Measurements from ENCODE around the gene TBKBP1. TPM values are rescaled to one million over a fixed set of nuclear protein-coding genes. Genes with fewer than 3 reads are reported as not detected.

Gene TBKBP1
- total and polyA plus RNA-seq, 9 of the 15 experiments (the other 6 are each of a cell fraction or from before 2014, with no cell fraction given) = 0.03 to 15.6 (median 6.8) TPM

DNA sequence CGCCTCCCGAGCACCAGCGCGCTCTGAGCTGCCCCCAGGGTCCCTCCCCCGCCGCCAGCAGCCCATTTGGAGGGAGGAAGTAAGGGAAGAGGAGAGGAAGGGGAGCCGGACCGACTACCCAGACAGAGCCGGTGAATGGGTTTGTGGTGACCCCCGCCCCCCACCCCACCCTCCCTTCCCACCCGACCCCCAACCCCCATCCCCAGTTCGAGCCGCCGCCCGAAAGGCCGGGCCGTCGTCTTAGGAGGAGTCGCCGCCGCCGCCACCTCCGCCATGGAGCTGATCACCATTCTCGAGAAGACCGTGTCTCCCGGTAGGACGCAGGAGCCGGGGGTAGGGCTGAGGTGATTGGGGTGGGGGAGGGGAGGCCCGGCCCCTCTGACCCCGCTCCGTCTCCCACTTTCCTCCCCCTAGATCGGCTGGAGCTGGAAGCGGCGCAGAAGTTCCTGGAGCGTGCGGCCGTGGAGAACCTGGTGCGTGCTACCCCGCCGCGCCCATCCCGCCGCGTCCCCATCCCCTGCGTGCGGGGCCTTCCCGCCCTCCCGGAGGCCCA is 43.9 kb upstream of the TBKBP1 start (continued):
- TF ChIP-seq TAF1 (IDR thresholded peaks at IDR 0.05; ENCODE audit: control insufficient read depth, extremely low read depth, insufficient read depth, low read length, severe bottlenecking) (peak; percentile 96), MAFF (IDR thresholded peaks at IDR 0.05; ENCODE audit: low read length) (no peak), HDAC1 (IDR thresholded peaks at IDR 0.05) (no peak), RFX7 (CRISPR knock-in tag; IDR thresholded peaks at IDR 0.05) (no peak), CBFA2T3 (IDR thresholded peaks at IDR 0.05) (no peak), PRPF4 (IDR thresholded peaks at IDR 0.05; ENCODE audit: insufficient read depth, low read depth, low read length, poor library complexity, severe bottlenecking) (peak; percentile 83), SPI1 (IDR thresholded peaks at IDR 0.05; ENCODE audit: borderline replicate concordance, low read depth, low read length) (peak; percentile 67; the same call in 1 of the 2 replicates), NCOR1 (IDR thresholded peaks at IDR 0.05) (peak; percentile 12; the same call in 1 of the 2 replicates), MCM3 (IDR thresholded peaks at IDR 0.05) (no peak), GATAD2A (IDR thresholded peaks at IDR 0.05) (0 out of 2 replicates have a peak, but pooled peaks have one; percentile 68), SREBF1 (IDR thresholded peaks at IDR 0.05; ENCODE audit: borderline replicate concordance, low read depth, low read length) (no peak), ZFX (CRISPR knock-in tag; IDR thresholded peaks at IDR 0.05) (peak; percentile 48)
- TF ChIP-seq, protein P1, sequence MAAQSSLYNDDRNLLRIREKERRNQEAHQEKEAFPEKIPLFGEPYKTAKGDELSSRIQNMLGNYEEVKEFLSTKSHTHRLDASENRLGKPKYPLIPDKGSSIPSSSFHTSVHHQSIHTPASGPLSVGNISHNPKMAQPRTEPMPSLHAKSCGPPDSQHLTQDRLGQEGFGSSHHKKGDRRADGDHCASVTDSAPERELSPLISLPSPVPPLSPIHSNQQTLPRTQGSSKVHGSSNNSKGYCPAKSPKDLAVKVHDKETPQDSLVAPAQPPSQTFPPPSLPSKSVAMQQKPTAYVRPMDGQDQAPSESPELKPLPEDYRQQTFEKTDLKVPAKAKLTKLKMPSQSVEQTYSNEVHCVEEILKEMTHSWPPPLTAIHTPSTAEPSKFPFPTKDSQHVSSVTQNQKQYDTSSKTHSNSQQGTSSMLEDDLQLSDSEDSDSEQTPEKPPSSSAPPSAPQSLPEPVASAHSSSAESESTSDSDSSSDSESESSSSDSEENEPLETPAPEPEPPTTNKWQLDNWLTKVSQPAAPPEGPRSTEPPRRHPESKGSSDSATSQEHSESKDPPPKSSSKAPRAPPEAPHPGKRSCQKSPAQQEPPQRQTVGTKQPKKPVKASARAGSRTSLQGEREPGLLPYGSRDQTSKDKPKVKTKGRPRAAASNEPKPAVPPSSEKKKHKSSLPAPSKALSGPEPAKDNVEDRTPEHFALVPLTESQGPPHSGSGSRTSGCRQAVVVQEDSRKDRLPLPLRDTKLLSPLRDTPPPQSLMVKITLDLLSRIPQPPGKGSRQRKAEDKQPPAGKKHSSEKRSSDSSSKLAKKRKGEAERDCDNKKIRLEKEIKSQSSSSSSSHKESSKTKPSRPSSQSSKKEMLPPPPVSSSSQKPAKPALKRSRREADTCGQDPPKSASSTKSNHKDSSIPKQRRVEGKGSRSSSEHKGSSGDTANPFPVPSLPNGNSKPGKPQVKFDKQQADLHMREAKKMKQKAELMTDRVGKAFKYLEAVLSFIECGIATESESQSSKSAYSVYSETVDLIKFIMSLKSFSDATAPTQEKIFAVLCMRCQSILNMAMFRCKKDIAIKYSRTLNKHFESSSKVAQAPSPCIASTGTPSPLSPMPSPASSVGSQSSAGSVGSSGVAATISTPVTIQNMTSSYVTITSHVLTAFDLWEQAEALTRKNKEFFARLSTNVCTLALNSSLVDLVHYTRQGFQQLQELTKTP (IDR thresholded peaks at IDR 0.05; ENCODE audit: low read depth in 1 of 2, partially characterized antibody in 2 of 2) = no peak
- TF ChIP-seq, protein P2, sequence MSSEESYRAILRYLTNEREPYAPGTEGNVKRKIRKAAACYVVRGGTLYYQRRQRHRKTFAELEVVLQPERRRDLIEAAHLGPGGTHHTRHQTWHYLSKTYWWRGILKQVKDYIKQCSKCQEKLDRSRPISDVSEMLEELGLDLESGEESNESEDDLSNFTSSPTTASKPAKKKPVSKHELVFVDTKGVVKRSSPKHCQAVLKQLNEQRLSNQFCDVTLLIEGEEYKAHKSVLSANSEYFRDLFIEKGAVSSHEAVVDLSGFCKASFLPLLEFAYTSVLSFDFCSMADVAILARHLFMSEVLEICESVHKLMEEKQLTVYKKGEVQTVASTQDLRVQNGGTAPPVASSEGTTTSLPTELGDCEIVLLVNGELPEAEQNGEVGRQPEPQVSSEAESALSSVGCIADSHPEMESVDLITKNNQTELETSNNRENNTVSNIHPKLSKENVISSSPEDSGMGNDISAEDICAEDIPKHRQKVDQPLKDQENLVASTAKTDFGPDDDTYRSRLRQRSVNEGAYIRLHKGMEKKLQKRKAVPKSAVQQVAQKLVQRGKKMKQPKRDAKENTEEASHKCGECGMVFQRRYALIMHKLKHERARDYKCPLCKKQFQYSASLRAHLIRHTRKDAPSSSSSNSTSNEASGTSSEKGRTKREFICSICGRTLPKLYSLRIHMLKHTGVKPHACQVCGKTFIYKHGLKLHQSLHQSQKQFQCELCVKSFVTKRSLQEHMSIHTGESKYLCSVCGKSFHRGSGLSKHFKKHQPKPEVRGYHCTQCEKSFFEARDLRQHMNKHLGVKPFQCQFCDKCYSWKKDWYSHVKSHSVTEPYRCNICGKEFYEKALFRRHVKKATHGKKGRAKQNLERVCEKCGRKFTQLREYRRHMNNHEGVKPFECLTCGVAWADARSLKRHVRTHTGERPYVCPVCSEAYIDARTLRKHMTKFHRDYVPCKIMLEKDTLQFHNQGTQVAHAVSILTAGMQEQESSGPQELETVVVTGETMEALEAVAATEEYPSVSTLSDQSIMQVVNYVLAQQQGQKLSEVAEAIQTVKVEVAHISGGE (CRISPR knock-in tag; IDR thresholded peaks at IDR 0.05) = peak in 1 of 3 experiments; percentile 65; a peak in 1 of 6 replicates
- TF ChIP-seq, protein P3, sequence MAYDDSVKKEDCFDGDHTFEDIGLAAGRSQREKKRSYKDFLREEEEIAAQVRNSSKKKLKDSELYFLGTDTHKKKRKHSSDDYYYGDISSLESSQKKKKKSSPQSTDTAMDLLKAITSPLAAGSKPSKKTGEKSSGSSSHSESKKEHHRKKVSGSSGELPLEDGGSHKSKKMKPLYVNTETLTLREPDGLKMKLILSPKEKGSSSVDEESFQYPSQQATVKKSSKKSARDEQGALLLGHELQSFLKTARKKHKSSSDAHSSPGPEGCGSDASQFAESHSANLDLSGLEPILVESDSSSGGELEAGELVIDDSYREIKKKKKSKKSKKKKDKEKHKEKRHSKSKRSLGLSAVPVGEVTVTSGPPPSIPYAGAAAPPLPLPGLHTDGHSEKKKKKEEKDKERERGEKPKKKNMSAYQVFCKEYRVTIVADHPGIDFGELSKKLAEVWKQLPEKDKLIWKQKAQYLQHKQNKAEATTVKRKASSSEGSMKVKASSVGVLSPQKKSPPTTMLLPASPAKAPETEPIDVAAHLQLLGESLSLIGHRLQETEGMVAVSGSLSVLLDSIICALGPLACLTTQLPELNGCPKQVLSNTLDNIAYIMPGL (CRISPR knock-in tag; IDR thresholded peaks at IDR 0.05) = 0 out of 2 replicates have a peak, but pooled peaks have one; percentile 10
- TF ChIP-seq, protein P4, sequence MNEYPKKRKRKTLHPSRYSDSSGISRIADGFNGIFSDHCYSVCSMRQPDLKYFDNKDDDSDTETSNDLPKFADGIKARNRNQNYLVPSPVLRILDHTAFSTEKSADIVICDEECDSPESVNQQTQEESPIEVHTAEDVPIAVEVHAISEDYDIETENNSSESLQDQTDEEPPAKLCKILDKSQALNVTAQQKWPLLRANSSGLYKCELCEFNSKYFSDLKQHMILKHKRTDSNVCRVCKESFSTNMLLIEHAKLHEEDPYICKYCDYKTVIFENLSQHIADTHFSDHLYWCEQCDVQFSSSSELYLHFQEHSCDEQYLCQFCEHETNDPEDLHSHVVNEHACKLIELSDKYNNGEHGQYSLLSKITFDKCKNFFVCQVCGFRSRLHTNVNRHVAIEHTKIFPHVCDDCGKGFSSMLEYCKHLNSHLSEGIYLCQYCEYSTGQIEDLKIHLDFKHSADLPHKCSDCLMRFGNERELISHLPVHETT (CRISPR knock-in tag; conservative IDR thresholded peaks at IDR 0.05 in 1 of 2, IDR thresholded peaks at IDR 0.05 in 1 of 2) = peak in 1 of 2 experiments; percentile 76; a peak in 1 of 4 replicates
